ENCODE results near the gene RBCK1.
A peak's percentile ranks its signal among the peaks of the same experiment; 100 is the strongest.
"Not testable (repeated sequence)": the region's sequence is repeated elsewhere in the genome, so short reads cannot be mapped to it uniquely, and the experiment has no call there.

The RBCK1 gene

GRCh38 chr20:376750-377149 is 31.3 kb upstream of the RBCK1 start:
- DNase-seq: no peak

GRCh38 chr20:377578-377977 is 30.5 kb upstream of the RBCK1 start:
- DNase-seq: not testable (repeated sequence)

- DNase-seq: no peak
Observed at GRCh38 chr20:378961-379336, 29.1 kb upstream of the RBCK1 start.

GRCh38 chr20:380763-381580 is 27.1 kb upstream of the RBCK1 start:
- peak; percentile 75 for DNase-seq

DNA sequence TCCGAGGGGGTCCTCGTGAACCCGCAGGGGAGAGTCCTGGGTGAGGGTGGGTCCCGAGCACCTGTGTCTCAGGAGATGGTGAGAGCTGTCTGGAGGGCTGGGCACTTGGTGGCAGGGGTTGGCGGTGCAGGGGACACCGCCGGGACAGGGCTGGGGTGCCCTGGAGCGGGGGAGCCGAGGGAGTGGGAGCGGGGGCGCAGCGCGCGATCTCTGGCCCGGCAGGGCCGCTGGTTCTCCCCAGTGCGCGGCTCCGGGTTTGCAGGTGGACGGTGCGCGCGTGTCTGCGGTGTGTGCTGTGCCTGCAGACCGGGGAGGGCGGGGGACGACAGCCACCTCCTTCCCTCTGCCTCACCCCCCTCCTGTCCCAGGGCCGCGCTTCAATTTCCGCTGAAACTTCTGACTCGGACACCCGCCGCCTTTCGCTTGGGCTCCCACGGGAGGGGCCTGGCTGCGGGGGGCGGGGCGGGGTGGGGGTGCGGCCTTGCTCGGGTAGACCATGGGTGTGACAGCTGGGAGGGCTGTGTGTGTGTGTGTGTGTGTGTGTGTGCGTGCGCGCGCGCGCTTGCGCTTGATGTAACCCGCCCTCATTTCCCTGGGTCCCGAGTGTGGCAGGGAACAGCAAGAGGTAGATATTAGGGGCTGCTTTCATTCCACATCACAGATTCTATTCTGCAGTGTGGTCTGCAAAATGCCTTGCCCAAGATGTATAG is 26.4 kb upstream of the RBCK1 start:
- peak; percentile 82 for DNase-seq

- DNase-seq: no peak
Observed at GRCh38 chr20:382291-383115, 25.6 kb upstream of the RBCK1 start.

DNA sequence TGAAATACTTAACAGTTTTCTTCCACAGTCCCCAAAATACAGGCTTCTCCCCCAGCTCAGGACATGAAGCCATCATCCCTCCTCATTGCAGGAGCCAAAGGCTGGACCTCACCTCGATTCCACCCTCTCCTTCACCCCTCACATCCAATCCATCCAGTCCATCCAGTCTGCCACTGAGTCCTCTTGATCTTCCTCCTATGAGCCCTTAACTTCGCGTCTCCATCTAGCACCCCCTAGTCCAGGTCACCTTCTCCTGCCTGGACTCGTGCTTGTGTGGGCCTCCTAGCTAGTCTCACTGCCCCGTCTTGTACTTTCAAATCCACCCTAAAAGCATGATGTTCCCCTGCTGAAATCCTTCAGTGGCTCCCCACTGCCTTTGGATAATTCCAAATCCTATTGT is 24.2 kb upstream of the RBCK1 start:
- DNase-seq: no peak

DNA sequence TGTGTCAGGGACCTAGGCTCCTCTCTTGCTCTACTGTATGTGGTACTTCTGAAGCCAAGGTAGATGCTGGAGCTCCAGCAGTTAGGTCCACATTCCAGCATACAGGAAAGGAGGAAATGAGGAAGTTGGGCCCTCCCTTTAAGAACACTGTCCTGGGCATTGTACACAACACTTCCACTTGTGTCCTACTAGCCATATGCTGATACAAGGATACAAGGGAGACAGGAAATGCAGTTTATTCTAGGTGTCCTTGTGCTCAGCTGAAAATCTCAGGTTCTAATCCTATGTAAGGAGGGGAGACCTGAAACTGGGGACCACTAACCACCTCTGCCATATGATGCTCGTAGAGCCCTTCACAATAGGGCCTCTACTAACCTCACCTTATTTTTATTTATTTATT is 23.4 kb upstream of the RBCK1 start:
- DNase-seq: no peak

- no peak for DNase-seq
Observed at GRCh38 chr20:385448-385847, 22.7 kb upstream of the RBCK1 start.

- not testable (repeated sequence) for DNase-seq
Observed at GRCh38 chr20:386634-387033, 21.5 kb upstream of the RBCK1 start.

- DNase-seq: no peak
Observed at GRCh38 chr20:387520-387919, 20.6 kb upstream of the RBCK1 start.

GRCh38 chr20:388034-388994 is 19.8 kb upstream of the RBCK1 start:
- DNase-seq: no peak

- DNase-seq: no peak
Observed at GRCh38 chr20:389220-389619, 18.9 kb upstream of the RBCK1 start.

DNA sequence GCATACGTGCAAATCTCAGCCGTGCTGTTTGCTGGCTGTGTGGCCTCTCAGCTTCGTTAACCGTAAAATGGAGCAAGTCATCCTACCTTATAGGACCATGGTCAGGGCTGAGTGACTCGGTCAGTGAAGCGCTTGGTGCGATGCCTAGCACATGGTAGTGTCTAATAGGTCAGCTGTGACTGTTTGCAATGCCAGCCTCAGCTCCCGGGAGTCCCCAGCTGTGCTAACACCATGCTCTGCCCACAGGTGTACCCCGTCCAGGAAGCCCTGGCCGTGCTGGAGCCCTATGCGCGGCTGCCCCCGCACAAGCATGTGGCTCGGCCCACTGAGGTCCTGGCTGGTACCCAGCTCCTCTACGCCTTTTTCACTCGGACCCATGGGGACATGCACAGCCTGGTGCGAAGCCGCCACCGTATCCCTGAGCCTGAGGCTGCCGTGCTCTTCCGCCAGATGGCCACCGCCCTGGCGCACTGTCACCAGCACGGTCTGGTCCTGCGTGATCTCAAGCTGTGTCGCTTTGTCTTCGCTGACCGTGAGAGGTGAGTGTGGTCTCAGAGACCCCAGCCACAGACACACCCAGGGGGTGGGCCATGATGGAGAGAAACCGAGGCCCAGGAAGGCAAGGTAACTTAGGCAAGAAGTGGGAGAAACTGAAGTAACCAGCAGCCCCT is 16.9 kb upstream of the RBCK1 start:
- no peak for DNase-seq

DNA sequence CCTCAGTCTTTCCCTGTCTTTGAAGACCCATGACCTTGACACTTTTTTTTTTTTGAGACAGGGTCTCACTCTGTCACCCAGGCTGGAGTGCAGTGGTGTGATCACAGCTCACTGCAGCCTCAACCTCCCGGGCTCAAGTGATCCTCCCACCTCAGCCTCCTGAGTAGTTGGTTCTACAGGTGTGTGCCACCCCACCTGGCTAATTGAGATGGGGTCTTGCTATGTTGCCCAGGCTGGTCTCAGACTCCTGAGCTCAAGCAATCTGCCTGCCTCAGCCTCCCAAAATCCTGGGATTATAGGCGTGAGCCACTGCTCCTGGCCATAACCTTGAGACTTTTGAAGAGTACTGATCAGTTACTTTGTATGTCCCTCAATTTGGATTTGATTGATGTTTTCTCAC is 14.8 kb upstream of the RBCK1 start:
- DNase-seq: not testable (repeated sequence)

DNA sequence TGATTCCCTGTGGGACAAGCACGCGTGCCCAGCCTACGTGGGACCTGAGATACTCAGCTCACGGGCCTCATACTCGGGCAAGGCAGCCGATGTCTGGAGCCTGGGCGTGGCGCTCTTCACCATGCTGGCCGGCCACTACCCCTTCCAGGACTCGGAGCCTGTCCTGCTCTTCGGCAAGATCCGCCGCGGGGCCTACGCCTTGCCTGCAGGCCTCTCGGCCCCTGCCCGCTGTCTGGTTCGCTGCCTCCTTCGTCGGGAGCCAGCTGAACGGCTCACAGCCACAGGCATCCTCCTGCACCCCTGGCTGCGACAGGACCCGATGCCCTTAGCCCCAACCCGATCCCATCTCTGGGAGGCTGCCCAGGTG is 11.9 kb upstream of the RBCK1 start:
- no peak for DNase-seq

- no peak for DNase-seq
Observed at GRCh38 chr20:396619-397431, 11.3 kb upstream of the RBCK1 start.

DNA sequence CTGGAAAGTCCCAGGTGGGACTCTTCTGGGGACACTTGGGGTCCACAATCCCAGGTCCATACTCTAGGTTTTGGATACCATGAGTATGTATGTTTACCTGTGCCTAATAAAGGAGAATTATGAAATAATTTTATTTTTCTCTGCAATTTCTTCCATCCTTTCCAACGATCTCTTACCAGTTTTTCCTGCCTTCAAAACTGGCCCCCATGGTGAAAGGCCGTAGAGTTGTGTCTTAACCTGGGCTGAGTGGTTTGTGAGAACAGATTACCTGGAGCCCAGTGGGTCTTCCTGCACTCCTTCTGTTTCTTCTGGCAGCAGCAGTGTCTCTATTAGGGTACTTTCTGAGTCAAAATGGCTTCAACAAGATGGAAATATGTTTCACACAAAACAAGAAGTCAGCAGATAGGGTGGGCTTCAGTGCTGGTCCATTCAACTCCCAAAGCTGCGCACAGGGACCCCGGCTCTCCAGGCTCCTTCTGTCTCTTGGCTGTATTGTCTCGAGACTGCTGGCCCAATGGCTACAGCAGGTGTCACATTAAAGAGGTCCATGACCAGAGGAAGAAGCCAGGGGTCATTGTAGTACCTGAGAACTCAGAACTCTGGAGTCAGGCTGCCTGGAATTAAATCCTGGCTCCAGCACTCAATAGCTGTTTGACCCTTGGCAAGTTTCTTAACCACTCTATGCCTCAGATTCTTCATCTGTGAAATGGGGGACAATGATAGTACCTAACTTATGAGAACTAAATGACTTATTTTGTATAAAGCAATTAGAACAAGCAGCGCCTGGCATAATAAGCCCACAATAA is 10.5 kb upstream of the RBCK1 start:
- DNase-seq: no peak

- DNase-seq: no peak
Observed at GRCh38 chr20:399182-399707, 8.9 kb upstream of the RBCK1 start.

GRCh38 chr20:400128-400453 is 8.0 kb upstream of the RBCK1 start:
- no peak for DNase-seq
